ENCODE measurements around the gene ZNF853.
"Not testable (repeated sequence)": the region's sequence is repeated elsewhere in the genome, so short reads cannot be mapped to it uniquely, and the experiment has no call there.

Gene ZNF853

GRCh38 chr7:6658618-6659345, 43.4 kb downstream of the ZNF853 start:
- no peak overlapping the region for H3K27ac ChIP-seq
- TF ChIP-seq, protein P1, sequence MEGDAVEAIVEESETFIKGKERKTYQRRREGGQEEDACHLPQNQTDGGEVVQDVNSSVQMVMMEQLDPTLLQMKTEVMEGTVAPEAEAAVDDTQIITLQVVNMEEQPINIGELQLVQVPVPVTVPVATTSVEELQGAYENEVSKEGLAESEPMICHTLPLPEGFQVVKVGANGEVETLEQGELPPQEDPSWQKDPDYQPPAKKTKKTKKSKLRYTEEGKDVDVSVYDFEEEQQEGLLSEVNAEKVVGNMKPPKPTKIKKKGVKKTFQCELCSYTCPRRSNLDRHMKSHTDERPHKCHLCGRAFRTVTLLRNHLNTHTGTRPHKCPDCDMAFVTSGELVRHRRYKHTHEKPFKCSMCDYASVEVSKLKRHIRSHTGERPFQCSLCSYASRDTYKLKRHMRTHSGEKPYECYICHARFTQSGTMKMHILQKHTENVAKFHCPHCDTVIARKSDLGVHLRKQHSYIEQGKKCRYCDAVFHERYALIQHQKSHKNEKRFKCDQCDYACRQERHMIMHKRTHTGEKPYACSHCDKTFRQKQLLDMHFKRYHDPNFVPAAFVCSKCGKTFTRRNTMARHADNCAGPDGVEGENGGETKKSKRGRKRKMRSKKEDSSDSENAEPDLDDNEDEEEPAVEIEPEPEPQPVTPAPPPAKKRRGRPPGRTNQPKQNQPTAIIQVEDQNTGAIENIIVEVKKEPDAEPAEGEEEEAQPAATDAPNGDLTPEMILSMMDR (IDR thresholded peaks at IDR 0.05): no peak
- H3K9me3 ChIP-seq: no peaks in the 10 kb centered on the region
- H3K4me1 ChIP-seq (ENCODE audit: control insufficient read depth in 1 of 2, insufficient read depth in 1 of 2, low read depth in 1 of 2, low read length in 1 of 2): peaks cover 0 to 1% of the 10 kb centered on the region in 2 experiments
- peaks cover 55% of the 10 kb centered on the region for H3K27me3 ChIP-seq
- H3K4me3 ChIP-seq (ENCODE audit: low read depth in 1 of 2, low read length in 1 of 2): no peak overlapping the region
- H3K36me3 ChIP-seq: peaks cover 20% of the 10 kb centered on the region

GRCh38 chr7:6670851-6671250, 55.4 kb downstream of the ZNF853 start:
- not testable (repeated sequence) for H3K36me3 ChIP-seq; H3K27ac ChIP-seq; H3K4me3 ChIP-seq (ENCODE audit: low read depth in 1 of 2, low read length in 1 of 2); H3K4me1 ChIP-seq (ENCODE audit: control insufficient read depth in 1 of 2, insufficient read depth in 1 of 2, low read depth in 1 of 2, low read length in 1 of 2); H3K27me3 ChIP-seq
- H3K9me3 ChIP-seq: peaks cover 28% of the 10 kb centered on the region
